ENCODE data around the gene RET.

Gene RET

GRCh38 chr10:43131906-43132305, 55.0 kb downstream of the RET start:
- H3K36me3 ChIP-seq, result no peaks in the 10 kb centered on the region
- H3K27ac ChIP-seq, result peak overlapping the region in 1 of 11 experiments; percentile 2; a peak in 1 of 22 replicates
- H3K27me3 ChIP-seq, result no peaks in the 10 kb centered on the region
- no peaks in the 10 kb centered on the region for H3K9me3 ChIP-seq (replicated peaks in 1 of 11)
- H3K9ac ChIP-seq, result no peak overlapping the region
- H3K4me3 ChIP-seq, result no peak overlapping the region
- peaks cover 52 to 99% (median 87%) of the 10 kb centered on the region in 10 experiments for H3K4me1 ChIP-seq
- H3K4me2 ChIP-seq, result peak overlapping the region in 5 of 11 experiments; percentile 21 to 99 (median 97); a peak in 8 of 22 replicates
- H4K20me1 ChIP-seq, result no peaks in the 10 kb centered on the region
- TF ChIP-seq Cebpa-rat (IDR thresholded peaks at IDR 0.05), result no peak

DNA sequence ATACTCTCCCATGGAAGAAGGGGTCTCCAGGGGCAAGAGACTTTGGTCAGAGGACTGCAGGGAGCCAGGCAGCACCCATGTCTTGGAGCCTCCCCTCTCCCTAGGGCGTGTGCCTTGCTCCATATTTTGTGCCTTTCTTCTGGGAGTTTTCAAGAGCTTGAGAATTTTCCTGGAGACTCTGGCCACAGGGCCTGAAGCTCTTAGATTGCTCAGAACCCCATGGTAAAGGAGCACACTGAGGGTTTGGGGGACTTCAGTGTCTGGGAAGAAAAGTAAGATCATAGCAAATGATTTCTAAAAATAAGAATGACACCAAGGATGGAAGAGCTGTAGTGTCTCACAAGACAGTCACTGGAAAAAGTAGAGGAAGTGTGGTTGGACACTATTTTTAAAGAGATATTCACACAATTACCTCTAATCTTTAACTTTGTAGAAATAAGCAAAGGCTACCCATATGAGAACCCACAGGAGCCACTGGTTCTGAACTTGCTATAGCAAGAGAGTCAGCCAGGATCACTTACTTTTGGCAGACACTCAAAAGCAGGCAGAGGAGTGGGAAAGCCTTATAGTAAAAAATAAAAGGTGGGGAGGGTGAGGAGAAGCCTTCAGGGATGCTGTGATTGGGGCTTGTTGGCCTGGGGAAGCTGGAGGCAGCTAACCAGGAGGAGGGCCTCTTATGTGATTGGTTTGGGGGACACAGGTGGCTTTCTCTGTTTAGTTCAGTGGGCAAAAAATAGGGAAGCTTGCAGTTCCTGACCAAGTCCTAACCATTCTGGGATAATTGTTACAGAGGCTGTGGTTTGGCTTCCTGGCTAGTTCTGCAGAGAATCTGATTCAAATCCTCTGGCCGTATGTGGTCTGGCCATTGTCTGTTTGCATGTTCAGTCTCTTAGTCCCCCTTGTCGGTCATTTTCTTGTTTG, 56.3 kb downstream of the RET start:
- peak overlapping the region in 5 of 11 experiments; percentile 17 to 65 (median 59); a peak in 8 of 22 replicates for H3K27ac ChIP-seq
- no peaks in the 10 kb centered on the region for H4K20me1 ChIP-seq
- H3K4me1 ChIP-seq, result peaks cover 47 to 91% (median 81%) of the 10 kb centered on the region in 10 experiments
- H3K9ac ChIP-seq, result peak overlapping the region in 4 of 11 experiments; percentile 21 to 69 (median 58); a peak in 6 of 22 replicates
- no peak for TF ChIP-seq Cebpa-rat (IDR thresholded peaks at IDR 0.05)
- peak overlapping the region in 2 of 10 experiments; percentile 16 to 18; a peak in 3 of 20 replicates for H3K4me3 ChIP-seq
- H3K4me2 ChIP-seq, result peak overlapping the region; percentile 18 to 98 (median 64); a peak in 21 of 22 replicates
- H3K9me3 ChIP-seq (replicated peaks in 1 of 11), result no peaks in the 10 kb centered on the region
- H3K36me3 ChIP-seq, result no peaks in the 10 kb centered on the region
- no peaks in the 10 kb centered on the region for H3K27me3 ChIP-seq

DNA sequence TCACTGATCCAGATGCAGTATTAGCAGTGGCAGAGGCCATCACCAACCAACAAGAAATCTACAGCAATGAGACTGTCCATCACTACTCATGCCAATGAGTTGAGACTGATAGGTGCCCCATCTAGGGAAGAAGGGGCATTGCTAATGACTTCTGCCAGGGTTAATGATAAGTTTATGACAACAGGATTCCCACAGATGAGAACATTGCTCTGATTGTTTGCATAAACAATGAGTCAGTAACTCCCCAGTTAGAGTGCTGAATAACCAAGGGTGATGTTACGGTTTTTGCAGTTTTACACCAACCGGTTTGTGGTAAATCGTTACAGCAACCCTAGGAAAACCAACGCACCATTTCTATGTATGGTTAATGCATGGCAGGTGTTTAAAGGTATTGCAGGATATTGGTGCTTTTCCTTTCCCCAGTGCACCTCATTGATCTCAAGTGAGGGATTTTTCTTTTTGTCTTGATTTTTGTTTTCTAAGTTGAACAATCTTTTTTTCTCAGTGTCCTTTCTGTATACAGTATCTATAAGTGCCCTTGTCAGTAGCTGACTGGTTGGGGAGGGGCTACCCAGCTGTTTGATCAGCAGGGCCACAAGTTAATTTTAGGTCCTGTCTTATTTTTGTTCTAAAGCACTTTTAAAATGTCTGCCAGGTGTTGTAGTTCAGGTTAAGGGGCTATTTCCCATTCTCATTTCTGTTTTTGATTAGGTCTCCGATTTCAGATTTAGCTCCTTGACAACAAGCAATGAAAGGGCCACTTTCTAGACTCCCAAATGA, 57.4 kb downstream of the RET start:
- Histone ChIP-seq H4K20me1 (peaks cover 0 to 10% (median 0%) of the 10 kb centered on the region in 11 experiments; a peak in 2 of 22 replicates), H3K27ac (peak overlapping the region in 4 of 11 experiments; percentile 40 to 65 (median 60); a peak in 6 of 22 replicates), H3K9ac (peak overlapping the region in 1 of 11 experiments; percentile 50; a peak in 1 of 22 replicates), H3K27me3 (no peaks in the 10 kb centered on the region), H3K36me3 (no peaks in the 10 kb centered on the region), H3K4me2 (peak overlapping the region in 10 of 11 experiments; percentile 5 to 98 (median 68); a peak in 14 of 22 replicates), H3K4me3 (peak overlapping the region in 1 of 10 experiments; percentile 18; a peak in 1 of 20 replicates), H3K4me1 (peaks cover 37 to 80% (median 69%) of the 10 kb centered on the region in 10 experiments), H3K9me3 (replicated peaks in 1 of 11) (no peaks in the 10 kb centered on the region)
- no peak for TF ChIP-seq Cebpa-rat (IDR thresholded peaks at IDR 0.05)

GRCh38 chr10:43135064-43135463, 58.2 kb downstream of the RET start:
- TF ChIP-seq Cebpa-rat (IDR thresholded peaks at IDR 0.05), result no peak
- Histone ChIP-seq H3K4me1 (peaks cover 38 to 75% (median 68%) of the 10 kb centered on the region in 10 experiments), H3K9me3 (replicated peaks in 1 of 11) (no peaks in the 10 kb centered on the region), H3K4me2 (peak overlapping the region in 4 of 11 experiments; percentile 74 to 98 (median 96); a peak in 7 of 22 replicates), H3K9ac (no peak overlapping the region), H3K4me3 (no peak overlapping the region), H3K27me3 (no peaks in the 10 kb centered on the region), H3K36me3 (no peaks in the 10 kb centered on the region), H4K20me1 (peaks cover 0 to 17% (median 0%) of the 10 kb centered on the region in 11 experiments; a peak in 4 of 22 replicates), H3K27ac (no peak overlapping the region)

- H3K36me3 ChIP-seq, result no peaks in the 10 kb centered on the region
- TF ChIP-seq Cebpa-rat (IDR thresholded peaks at IDR 0.05), result no peak
Measured at GRCh38 chr10:43135656-43136055, 58.8 kb downstream of the RET start.

DNA sequence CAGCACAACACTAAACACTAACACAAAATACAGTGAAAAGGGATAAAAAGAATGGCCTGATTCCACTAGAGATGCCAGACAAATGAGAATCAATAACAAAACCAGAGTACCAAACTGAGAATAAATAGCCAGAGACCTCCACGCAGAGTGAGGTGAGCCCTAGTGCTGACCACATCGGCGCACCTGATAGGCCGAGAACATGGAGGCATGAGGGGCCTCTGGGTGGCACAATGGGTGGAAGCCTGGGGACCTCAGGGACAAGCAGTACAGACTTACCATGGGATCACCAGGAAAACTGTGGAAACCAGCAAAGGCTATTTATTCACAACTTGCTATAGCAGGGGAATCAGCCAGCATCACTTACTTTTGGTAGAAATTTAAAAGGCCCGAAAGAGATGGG, 59.6 kb downstream of the RET start:
- no peak for TF ChIP-seq Cebpa-rat (IDR thresholded peaks at IDR 0.05)

More at GRCh38 chr10:43135656-43136055, 58.8 kb downstream of the RET start:
- no peaks in the 10 kb centered on the region for H3K27me3 ChIP-seq
- peaks cover 0 to 18% (median 0%) of the 10 kb centered on the region in 11 experiments; a peak in 4 of 22 replicates for H4K20me1 ChIP-seq
- H3K27ac ChIP-seq, result peak overlapping the region in 1 of 11 experiments; percentile 98; a peak in 1 of 22 replicates
- H3K4me1 ChIP-seq, result peaks cover 43 to 71% (median 65%) of the 10 kb centered on the region in 10 experiments
- no peaks in the 10 kb centered on the region for H3K9me3 ChIP-seq (replicated peaks in 1 of 11)
- H3K4me2 ChIP-seq, result peak overlapping the region in 6 of 11 experiments; percentile 92 to 98 (median 96); a peak in 10 of 22 replicates
- H3K4me3 ChIP-seq, result no peak overlapping the region
- H3K9ac ChIP-seq, result peak overlapping the region in 1 of 11 experiments; percentile 96; a peak in 1 of 22 replicates

GRCh38 chr10:43136995-43137716, 60.3 kb downstream of the RET start:
- H3K9me3 ChIP-seq (replicated peaks in 1 of 11), result no peaks in the 10 kb centered on the region
- peak overlapping the region; percentile 94 to 99 (median 97) for H3K27ac ChIP-seq
- peak overlapping the region; percentile 95 to 99 (median 98) for H3K9ac ChIP-seq
- H3K27me3 ChIP-seq, result no peaks in the 10 kb centered on the region
- peak overlapping the region; percentile 85 to 98 (median 91) for H3K4me3 ChIP-seq
- no peaks in the 10 kb centered on the region for H3K36me3 ChIP-seq
- H3K4me2 ChIP-seq, result peak overlapping the region; percentile 90 to 98 (median 96)
- TF ChIP-seq Cebpa-rat (IDR thresholded peaks at IDR 0.05), result no peak
- H4K20me1 ChIP-seq, result peaks cover 0 to 29% (median 7%) of the 10 kb centered on the region in 11 experiments; a peak in 11 of 22 replicates
- H3K4me1 ChIP-seq, result peaks cover 54 to 72% (median 65%) of the 10 kb centered on the region in 10 experiments

More for the DNA sequence above, 59.6 kb downstream of the RET start:
- Histone ChIP-seq H3K4me2 (peak overlapping the region; percentile 41 to 98 (median 96); a peak in 21 of 22 replicates), H3K36me3 (no peaks in the 10 kb centered on the region), H3K27ac (peak overlapping the region in 5 of 11 experiments; percentile 28 to 99 (median 98); a peak in 7 of 22 replicates), H3K27me3 (no peaks in the 10 kb centered on the region), H4K20me1 (peaks cover 0 to 23% (median 0%) of the 10 kb centered on the region in 11 experiments; a peak in 6 of 22 replicates), H3K4me3 (peak overlapping the region in 5 of 10 experiments; percentile 91 to 98 (median 94); a peak in 9 of 20 replicates), H3K9me3 (replicated peaks in 1 of 11) (no peaks in the 10 kb centered on the region), H3K9ac (peak overlapping the region in 2 of 11 experiments; percentile 14 to 96; a peak in 4 of 22 replicates), H3K4me1 (peaks cover 47 to 71% (median 64%) of the 10 kb centered on the region in 10 experiments)

GRCh38 chr10:43137717-43138020, 60.8 kb downstream of the RET start:
- H3K36me3 ChIP-seq, result no peaks in the 10 kb centered on the region; a peak in 1 of 22 replicates
- H3K9ac ChIP-seq, result peak overlapping the region; percentile 95 to 99 (median 98)
- H3K9me3 ChIP-seq (replicated peaks in 1 of 11), result no peaks in the 10 kb centered on the region
- H3K4me1 ChIP-seq, result peaks cover 59 to 75% (median 66%) of the 10 kb centered on the region in 10 experiments
- TF ChIP-seq Cebpa-rat (IDR thresholded peaks at IDR 0.05), result no peak
- H3K27me3 ChIP-seq, result no peaks in the 10 kb centered on the region
- peak overlapping the region; percentile 94 to 99 (median 97) for H3K27ac ChIP-seq
- peak overlapping the region; percentile 90 to 98 (median 96) for H3K4me2 ChIP-seq
- peaks cover under 1 to 34% (median 12%) of the 10 kb centered on the region in 11 experiments; a peak in 17 of 22 replicates for H4K20me1 ChIP-seq
- peak overlapping the region; percentile 85 to 98 (median 91) for H3K4me3 ChIP-seq

Data from BLaER1 treated with 17β-estradiol and CSF1 and Interleukin-3, amounts not matched to agents 10 nM and 100 nM (cell line).